SH-SY5Y (cell line): ENCODE measurements around the gene MRPL21.

ENCODE experiments used
- GATA2 ChIP-seq: IDR thresholded peaks from 2 replicates; pipeline ENCODE4 v1.6.1; 2011; ENCODE audit warnings: mild to moderate bottlenecking, low read depth, low read length
- GATA3 ChIP-seq: IDR thresholded peaks from 2 replicates; pipeline ENCODE4 v1.6.1; 2011; ENCODE audit warnings: low read depth, mild to moderate bottlenecking, low read length, moderate library complexity

- no peak for TF ChIP-seq GATA2
- TF ChIP-seq GATA3, result no peak
Observed at GRCh38 chr11:68931911-68932310, 28.3 kb upstream of the MRPL21 start.
